ENCODE results near the gene SLC47A1. TPM values are rescaled to one million over a fixed set of nuclear protein-coding genes. Genes with fewer than 3 reads are reported as not detected.

SLC47A1 gene
- total and polyA plus RNA-seq, 10 of the 15 experiments (the other 5 are each of a cell fraction or from before 2014, with no cell fraction given), result 0.41 TPM; not detected in 9

GRCh38 chr17:19569785-19570543 is 36.3 kb downstream of the SLC47A1 start:
- Histone ChIP-seq H3K4me1 (ENCODE audit: control insufficient read depth, insufficient read depth, low read length) (no peaks in the 10 kb centered on the region), H3K79me2 (ENCODE audit: control insufficient read depth, insufficient read depth, low read length) (no peaks in the 10 kb centered on the region), H2AFZ (ENCODE audit: control insufficient read depth, low read depth, low read length) (no peak overlapping the region), H3K36me3 (ENCODE audit: control insufficient read depth in 2 of 2, insufficient read depth in 2 of 2, low read length in 1 of 2) (no peaks in the 10 kb centered on the region), H3K4me3 (no peak overlapping the region), H3K9me3 (replicated peaks; ENCODE audit: control insufficient read depth, insufficient read depth, low read length) (no peaks in the 10 kb centered on the region), H3K27ac (ENCODE audit: control insufficient read depth, insufficient read depth) (no peak overlapping the region), H4K20me1 (ENCODE audit: control insufficient read depth, insufficient read depth) (no peaks in the 10 kb centered on the region), H3K4me2 (ENCODE audit: control insufficient read depth, insufficient read depth) (no peak overlapping the region), H3K27me3 (replicated peaks in 1 of 2; ENCODE audit: control insufficient read depth in 2 of 2, insufficient read depth in 2 of 2, low read length in 1 of 2) (no peaks in the 10 kb centered on the region; a peak in 2 of 4 replicates), H3K9ac (ENCODE audit: control insufficient read depth, insufficient read depth, low read length) (no peak overlapping the region)
- BruUV-seq (replicated peaks), result no TSS peak
- no peak for TF ChIP-seq TCF3 (IDR thresholded peaks at IDR 0.05; ENCODE audit: borderline replicate concordance, insufficient read depth, low read depth, low read length)
- TF ChIP-seq ZBTB40 (IDR thresholded peaks at IDR 0.05; ENCODE audit: borderline replicate concordance), result no peak
- TF ChIP-seq SP1 (IDR thresholded peaks at IDR 0.05; ENCODE audit: low read depth, low read length), result no peak
- TF ChIP-seq TCF12 (IDR thresholded peaks at IDR 0.05; ENCODE audit: low read depth, low read length), result no peak
- TF ChIP-seq ESRRA (IDR thresholded peaks at IDR 0.05; ENCODE audit: low read length), result no peak
- TF ChIP-seq ASH2L (IDR thresholded peaks at IDR 0.05; ENCODE audit: borderline replicate concordance, low read depth), result no peak
- ATAC-seq, result no peak
- FAIRE-seq, result no peak
- CTCF ChIA-PET, result interaction anchor here (1.2 kb wide), 2 partner anchors 78 to 197 kb away, joined by 3 read pairs; no protein-coding TSS in a partner anchor
- POLR2A ChIA-PET, result interaction anchor here (0.7 kb wide), 1 partner anchor 8 kb away, joined by 4 read pairs; no protein-coding TSS in a partner anchor
- RAD21 ChIA-PET (ENCODE audit: unreplicated experiment), result no interaction called here
- intact Hi-C loops (cut with micrococcal nuclease; ENCODE audit: unreplicated experiment), result no loop called here
- no peak for DNase-seq (ENCODE audit: low read depth, low spot score)
- SMC1A ChIA-PET (ENCODE audit: uncharacterized antibody, unreplicated experiment), result interaction anchor here (1.0 kb wide), 1 partner anchor 172 kb away, joined by 5 read pairs; no protein-coding TSS in a partner anchor
- in situ Hi-C loops (cut with MboI), result no loop called here
- 27% methylated on average over 3 of the region's 3 CpGs for WGBS (ENCODE audit: insufficient coverage, insufficient replicate concordance, low lambda C conversion rate, missing lambda C conversion rate)

All from GM12878 (cell line).